Stomach (tissue), 9 donors: Measurements from ENCODE around the gene USP3. TPM values are rescaled to one million over a fixed set of nuclear protein-coding genes. Genes with fewer than 3 reads are reported as not detected.

Experiments
- DNase-seq, 2 donors: peaks; one replicate each; pipeline versions ENCODE4 v3.0.0 to v3.0.0-alpha.2; 2013 to 2019
- H3K27ac ChIP-seq, 5 donors: fragments of 200-600 bp in 4 of 5; sonication (generic) in 4 of 5; one replicate each; pipeline ENCODE4 v1.5.1; 2013 to 2019; ENCODE audit warnings: mild to moderate bottlenecking in 1 of 5, moderate library complexity in 1 of 5
- H3K27me3 ChIP-seq, 3 donors: fragments of 200-600 bp; sonication (generic); one replicate each; pipeline ENCODE4 v1.5.1; 2017 to 2019; ENCODE audit warnings: mixed run types in 1 of 3
- H3K36me3 ChIP-seq, 4 donors: fragments of 200-600 bp; sonication (generic); 1 replicate in 3 of 4; 2 replicates in 1 of 4; pipeline ENCODE4 v1.5.1; 2016 to 2019
- H3K4me1 ChIP-seq, 4 donors: fragments of 200-600 bp; sonication (generic); one replicate each; pipeline ENCODE4 v1.5.1; 2016 to 2019
- H3K4me3 ChIP-seq, 4 donors: fragments of 200-600 bp; sonication (generic) in 3 of 4; one replicate each; pipeline ENCODE4 v1.5.1; 2016 to 2019; ENCODE audit warnings: mild to moderate bottlenecking in 1 of 4
- H3K9me3 ChIP-seq, 4 donors: fragments of 200-600 bp; sonication (generic); one replicate each; pipeline ENCODE4 v1.5.1; 2016 to 2019
- CTCF ChIP-seq, 7 experiments: fragments of 450-650 bp in 4 of 7; fragments of 200-600 bp in 3 of 7; sonication (generic) in 3 of 7; IDR thresholded peaks; one replicate each; pipeline ENCODE4 v1.5.1; 2016 to 2019; ENCODE audit warnings: antibody characterized with exemption in 7 of 7, control low read depth in 2 of 7, mild to moderate bottlenecking in 1 of 7
- EP300 ChIP-seq: sonication (generic); formaldehyde crosslinking; IDR thresholded peaks from one replicate; pipeline ENCODE4 v1.6.1; 2017; ENCODE audit warnings: antibody characterized with exemption
- POLR2A ChIP-seq, 4 donors: fragments of 450-650 bp; IDR thresholded peaks; one replicate each; pipeline ENCODE4 v1.6.1; 2016; ENCODE audit warnings: antibody characterized with exemption in 4 of 4, control low read depth in 2 of 4, mild to moderate bottlenecking in 1 of 4, moderate library complexity in 1 of 4
- POLR2AphosphoS5 ChIP-seq, 3 donors: sonication (generic); formaldehyde crosslinking; IDR thresholded peaks; one replicate each; pipeline ENCODE4 v1.6.1; 2016; ENCODE audit warnings: antibody characterized with exemption in 3 of 3
- WGBS, 5 donors: extraction: QIAGEN DNeasy Blood & Tissue Kit in 3 of 5; methylation state at CpG; one replicate each; pipeline versions ENCODE4 v1.1.5 to v1.1.7; 2013 to 2018; 5-methylcytosine and 5-hydroxymethylcytosine counted together
- intact Hi-C: fragments of 100-400 bp; cut with DNase I; formaldehyde crosslinking; loops from one replicate; pipeline ENCODE4 v1.15.1; 2023; ENCODE audit warnings: low total_unique reads
- polyA plus RNA-seq, 3 donors: library from polyadenylated mRNA; stranded (reverse); fragments of 200-250 nt; gene quantifications; one replicate each; pipeline ENCODE4 v1.2.3, GENCODE V29; 2013
- total RNA-seq, 5 donors: library from RNA; depleted of rRNA; stranded (reverse); fragments of >200 nt; gene quantifications; one replicate each; pipeline versions ENCODE4 v1.1.0 to v1.2.3, GENCODE V29; 2014 to 2016
- donor health status: healthy with polysubstance abuse.
- donor health status: Bipolar disorder and iron deficiency.
- donor health status: healthy.

The USP3 gene
- total and polyA plus RNA-seq, 8 donors, result 10.5 to 174 (median 26.5) TPM

GRCh38 chr15:63489352-63489751 lies 15.0 kb upstream of the USP3 start:
- Histone ChIP-seq H3K4me1 (peaks cover 0 to 49% (median 10%) of the 10 kb centered on the region in 4 donors), H3K4me3 (no peak overlapping the region), H3K36me3 (no peaks in the 10 kb centered on the region), H3K9me3 (no peaks in the 10 kb centered on the region), H3K27ac (no peak overlapping the region), H3K27me3 (no peaks in the 10 kb centered on the region)
- intact Hi-C loops, result no loop called here
- no peak for DNase-seq
- 87 to 99% (median 89%) methylated on average over 5 of the region's 5 CpGs for WGBS, 5 donors
- TF ChIP-seq CTCF (IDR thresholded peaks at IDR 0.05) (no peak), EP300 (no peak), POLR2AphosphoS5 (IDR thresholded peaks at IDR 0.05) (no peak), POLR2A (IDR thresholded peaks at IDR 0.05) (no peak)

- TF ChIP-seq POLR2AphosphoS5 (IDR thresholded peaks at IDR 0.05), result no peak
- TF ChIP-seq CTCF (IDR thresholded peaks at IDR 0.05), result no peak
- no peak for TF ChIP-seq POLR2A (IDR thresholded peaks at IDR 0.05)
- no peak for TF ChIP-seq EP300
Observed at GRCh38 chr15:63490345-63491034, 13.9 kb upstream of the USP3 start.

GRCh38 chr15:63491116-63491827 lies 13.1 kb upstream of the USP3 start:
- DNase-seq, result no peak
- H3K27ac ChIP-seq, result peak overlapping the region in 3 of 5 donors; percentile 52 to 75 (median 66)
- no peak overlapping the region for H3K4me3 ChIP-seq
- intact Hi-C loops, result loop anchor here (10.0 kb wide), 1 partner anchor 104 kb away; the partner anchor contains the start of gene FBXL22
- TF ChIP-seq POLR2AphosphoS5 (IDR thresholded peaks at IDR 0.05), result no peak
- no peak for TF ChIP-seq EP300
- TF ChIP-seq CTCF (IDR thresholded peaks at IDR 0.05), result no peak
- no peak for TF ChIP-seq POLR2A (IDR thresholded peaks at IDR 0.05)
- H3K4me1 ChIP-seq, result peaks cover 0 to 60% (median 14%) of the 10 kb centered on the region in 4 donors
- H3K36me3 ChIP-seq, result no peaks in the 10 kb centered on the region
- no peaks in the 10 kb centered on the region for H3K27me3 ChIP-seq
- H3K9me3 ChIP-seq, result no peaks in the 10 kb centered on the region
- WGBS, 5 donors, result 73 to 79% (median 75%) methylated on average over 5 of the region's 5 CpGs

More at GRCh38 chr15:63490345-63491034, 13.9 kb upstream of the USP3 start:
- DNase-seq, result no peak
- H3K4me3 ChIP-seq, result no peak overlapping the region
- no peaks in the 10 kb centered on the region for H3K9me3 ChIP-seq
- H3K27me3 ChIP-seq, result no peaks in the 10 kb centered on the region
- intact Hi-C loops, result loop anchor here (10.0 kb wide), 1 partner anchor 104 kb away; the partner anchor contains the start of gene FBXL22
- peak overlapping the region in 3 of 5 donors; percentile 52 to 75 (median 66) for H3K27ac ChIP-seq
- H3K36me3 ChIP-seq, result no peaks in the 10 kb centered on the region
- H3K4me1 ChIP-seq, result peaks cover 0 to 54% (median 9%) of the 10 kb centered on the region in 4 donors
- WGBS, 5 donors, result 89 to 96% (median 91%) methylated on average over 4 of the region's 4 CpGs

GRCh38 chr15:63491979-63492378 lies 12.4 kb upstream of the USP3 start:
- TF ChIP-seq POLR2A (IDR thresholded peaks at IDR 0.05), result no peak
- TF ChIP-seq POLR2AphosphoS5 (IDR thresholded peaks at IDR 0.05), result no peak
- TF ChIP-seq EP300, result no peak
- no peak for TF ChIP-seq CTCF (IDR thresholded peaks at IDR 0.05)
- intact Hi-C loops, result loop anchor here (10.0 kb wide), 1 partner anchor 103 kb away; the partner anchor contains the start of gene FBXL22
- no peak overlapping the region for H3K4me3 ChIP-seq
- H3K4me1 ChIP-seq, result peaks cover 5 to 65% (median 22%) of the 10 kb centered on the region in 4 donors
- H3K27ac ChIP-seq, result peak overlapping the region in 2 of 5 donors; percentile 66 to 75
- H3K36me3 ChIP-seq, result no peaks in the 10 kb centered on the region
- no peak for DNase-seq
- no peaks in the 10 kb centered on the region for H3K9me3 ChIP-seq
- 69 to 83% (median 80%) methylated on average over 4 to 6 of the region's 6 CpGs for WGBS, 5 donors
- H3K27me3 ChIP-seq, result no peaks in the 10 kb centered on the region
